Lower leg skin (tissue), 4 donors: ENCODE results near the gene FOXD2. TPM values are rescaled to one million over a fixed set of nuclear protein-coding genes. Genes with fewer than 3 reads are reported as not detected.

Source experiments
- DNase-seq, 2 donors: peaks; one replicate each; pipeline ENCODE4 v3.0.0-alpha.2; 2019; ENCODE audit warnings: low spot score in 2 of 2
- H3K4me3 ChIP-seq: fragments of 200-600 bp; sonication (generic); 2 replicates; pipeline ENCODE4 v1.5.1; 2017; ENCODE audit warnings: mild to moderate bottlenecking, low read depth; ENCODE audit not compliant: poor library complexity, severe bottlenecking
- POLR2A ChIP-seq, 2 donors: fragments of 450-650 bp; IDR thresholded peaks; one replicate each; pipeline ENCODE4 v1.6.1; 2016 to 2017; ENCODE audit warnings: antibody characterized with exemption in 2 of 2, mild to moderate bottlenecking in 1 of 2, moderate library complexity in 1 of 2
- WGBS, 2 donors: methylation state at CpG; one replicate each; pipeline ENCODE4 v1.1.5; 2018; 5-methylcytosine and 5-hydroxymethylcytosine counted together
- intact Hi-C: fragments of 100-400 bp; cut with DNase I; formaldehyde crosslinking; loops from one replicate; pipeline ENCODE4 v1.15.0; 2023; ENCODE audit warnings: low total_unique reads
- total RNA-seq, 4 donors: library from RNA; depleted of rRNA; stranded (reverse); fragments of >200 nt; gene quantifications; one replicate each; pipeline ENCODE4 v1.1.0, GENCODE V29; 2016
- TF ChIP-seq, protein P1 (sequence below), 3 donors: fragments of 450-650 bp; IDR thresholded peaks; one replicate each; pipeline ENCODE4 v1.5.1; 2016; ENCODE audit warnings: antibody characterized with exemption in 3 of 3, mild to moderate bottlenecking in 3 of 3, moderate library complexity in 2 of 3

FOXD2 gene
- total RNA-seq, 4 donors from 2014 or later: 0.13 to 0.56 (median 0.45) TPM; not detected in 1

DNA sequence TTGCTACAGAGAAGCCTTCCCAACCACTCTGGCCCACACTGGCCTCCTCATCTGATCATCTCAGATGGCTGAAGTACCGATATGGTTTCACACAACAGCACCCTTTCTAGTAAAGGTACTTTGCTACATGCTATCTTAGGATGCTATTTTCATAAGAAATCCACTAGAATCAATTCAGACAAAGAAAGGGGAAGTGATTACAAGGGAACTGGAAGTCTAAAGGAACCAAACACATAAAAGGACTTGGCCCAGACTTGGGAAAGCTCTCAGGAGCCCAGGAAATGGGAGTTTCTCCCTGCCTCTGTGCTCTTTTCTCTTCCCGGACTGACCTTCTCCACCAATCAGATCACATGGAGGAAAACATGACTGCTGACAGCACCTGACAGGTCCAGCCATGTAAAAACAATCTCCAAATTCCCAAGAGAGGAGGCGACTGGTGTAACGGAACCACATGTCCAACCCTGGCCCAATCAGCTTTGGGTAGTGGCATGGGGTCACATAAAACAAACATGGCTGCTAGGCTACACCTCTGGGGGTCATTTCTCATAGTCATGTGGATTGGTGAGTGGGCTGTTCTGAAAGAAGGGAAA lies 34.4 kb upstream of the FOXD2 start:
- H3K4me3 ChIP-seq: no peak overlapping the region
- intact Hi-C loops: no loop called here
- WGBS, 2 donors: 83 to 87% methylated on average over 4 of the region's 4 CpGs
- TF ChIP-seq, protein P1, sequence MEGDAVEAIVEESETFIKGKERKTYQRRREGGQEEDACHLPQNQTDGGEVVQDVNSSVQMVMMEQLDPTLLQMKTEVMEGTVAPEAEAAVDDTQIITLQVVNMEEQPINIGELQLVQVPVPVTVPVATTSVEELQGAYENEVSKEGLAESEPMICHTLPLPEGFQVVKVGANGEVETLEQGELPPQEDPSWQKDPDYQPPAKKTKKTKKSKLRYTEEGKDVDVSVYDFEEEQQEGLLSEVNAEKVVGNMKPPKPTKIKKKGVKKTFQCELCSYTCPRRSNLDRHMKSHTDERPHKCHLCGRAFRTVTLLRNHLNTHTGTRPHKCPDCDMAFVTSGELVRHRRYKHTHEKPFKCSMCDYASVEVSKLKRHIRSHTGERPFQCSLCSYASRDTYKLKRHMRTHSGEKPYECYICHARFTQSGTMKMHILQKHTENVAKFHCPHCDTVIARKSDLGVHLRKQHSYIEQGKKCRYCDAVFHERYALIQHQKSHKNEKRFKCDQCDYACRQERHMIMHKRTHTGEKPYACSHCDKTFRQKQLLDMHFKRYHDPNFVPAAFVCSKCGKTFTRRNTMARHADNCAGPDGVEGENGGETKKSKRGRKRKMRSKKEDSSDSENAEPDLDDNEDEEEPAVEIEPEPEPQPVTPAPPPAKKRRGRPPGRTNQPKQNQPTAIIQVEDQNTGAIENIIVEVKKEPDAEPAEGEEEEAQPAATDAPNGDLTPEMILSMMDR (IDR thresholded peaks at IDR 0.05): no peak
- no peak for TF ChIP-seq POLR2A (IDR thresholded peaks at IDR 0.05)
- DNase-seq: no peak

DNA sequence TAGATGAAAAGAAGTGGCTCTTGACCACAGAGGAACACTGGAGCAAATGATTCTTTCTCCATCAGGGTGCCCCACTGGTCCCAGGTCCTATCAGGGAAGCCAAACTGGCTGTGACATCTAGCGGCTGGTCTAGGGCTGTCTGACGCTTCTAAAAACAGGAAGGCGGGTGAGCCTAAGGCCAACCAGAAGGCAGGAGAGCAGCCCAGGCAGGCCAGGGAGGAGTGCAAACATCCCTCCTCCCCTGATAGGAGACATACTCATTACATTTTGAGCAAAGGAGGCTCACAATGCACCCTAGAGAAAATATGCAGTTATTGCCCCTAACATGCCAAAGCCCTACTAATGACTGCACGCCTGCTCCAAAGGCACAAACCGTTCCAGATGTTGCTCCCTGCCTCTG lies 32.1 kb upstream of the FOXD2 start:
- 56 to 67% methylated on average over 5 of the region's 5 CpGs for WGBS, 2 donors
- DNase-seq: no peak
- H3K4me3 ChIP-seq: no peak overlapping the region
- intact Hi-C loops: no loop called here
- TF ChIP-seq POLR2A (IDR thresholded peaks at IDR 0.05): no peak

DNA sequence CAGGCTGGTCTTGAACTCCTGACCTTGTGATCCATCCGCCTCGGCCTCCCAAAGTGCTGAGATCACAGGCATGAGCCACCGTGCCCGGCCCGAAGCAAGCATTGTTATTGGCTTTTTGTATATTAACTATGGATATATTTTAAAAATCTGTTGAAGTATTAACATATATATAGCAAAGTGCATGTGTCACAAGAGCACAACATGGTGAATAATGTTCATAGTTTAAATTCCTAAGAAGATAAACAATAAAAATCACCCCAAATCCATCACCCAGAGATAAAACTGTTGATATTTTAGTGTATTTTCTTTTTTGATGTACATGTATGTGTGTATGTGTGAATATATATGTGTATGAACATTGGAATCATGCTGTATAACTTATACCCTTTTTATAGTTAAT lies 30.9 kb upstream of the FOXD2 start:
- intact Hi-C loops: no loop called here
- no peak for DNase-seq
- no peak overlapping the region for H3K4me3 ChIP-seq
- TF ChIP-seq, protein P1 (IDR thresholded peaks at IDR 0.05): no peak
- no peak for TF ChIP-seq POLR2A (IDR thresholded peaks at IDR 0.05)
- WGBS, 2 donors: 94 to 96% methylated on average over 5 of the region's 5 CpGs

DNA sequence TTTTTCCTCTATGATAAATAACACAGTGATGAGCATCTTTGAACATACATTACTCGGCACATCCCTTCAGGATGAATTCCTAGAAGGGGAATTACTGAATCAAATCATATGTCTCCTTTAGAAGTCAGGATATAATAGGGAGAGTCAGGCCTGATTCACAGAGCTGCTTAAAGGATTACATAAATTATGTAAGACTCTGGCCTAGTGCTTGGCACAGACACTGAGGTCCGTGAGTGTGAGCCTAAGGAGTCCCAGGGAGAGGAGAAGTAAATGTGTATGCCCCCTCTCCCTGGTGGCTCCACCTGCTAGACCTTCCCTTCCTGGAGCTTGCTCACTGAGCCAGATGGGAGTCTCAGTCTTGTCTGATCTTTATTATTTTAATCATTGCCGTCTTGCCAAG lies 30.4 kb upstream of the FOXD2 start:
- intact Hi-C loops: no loop called here
- H3K4me3 ChIP-seq: no peak overlapping the region
- no peak for TF ChIP-seq POLR2A (IDR thresholded peaks at IDR 0.05)
- TF ChIP-seq, protein P1 (IDR thresholded peaks at IDR 0.05): no peak
- 89 to 90% methylated on average over 3 of the region's 3 CpGs for WGBS, 2 donors
- DNase-seq: no peak

DNA sequence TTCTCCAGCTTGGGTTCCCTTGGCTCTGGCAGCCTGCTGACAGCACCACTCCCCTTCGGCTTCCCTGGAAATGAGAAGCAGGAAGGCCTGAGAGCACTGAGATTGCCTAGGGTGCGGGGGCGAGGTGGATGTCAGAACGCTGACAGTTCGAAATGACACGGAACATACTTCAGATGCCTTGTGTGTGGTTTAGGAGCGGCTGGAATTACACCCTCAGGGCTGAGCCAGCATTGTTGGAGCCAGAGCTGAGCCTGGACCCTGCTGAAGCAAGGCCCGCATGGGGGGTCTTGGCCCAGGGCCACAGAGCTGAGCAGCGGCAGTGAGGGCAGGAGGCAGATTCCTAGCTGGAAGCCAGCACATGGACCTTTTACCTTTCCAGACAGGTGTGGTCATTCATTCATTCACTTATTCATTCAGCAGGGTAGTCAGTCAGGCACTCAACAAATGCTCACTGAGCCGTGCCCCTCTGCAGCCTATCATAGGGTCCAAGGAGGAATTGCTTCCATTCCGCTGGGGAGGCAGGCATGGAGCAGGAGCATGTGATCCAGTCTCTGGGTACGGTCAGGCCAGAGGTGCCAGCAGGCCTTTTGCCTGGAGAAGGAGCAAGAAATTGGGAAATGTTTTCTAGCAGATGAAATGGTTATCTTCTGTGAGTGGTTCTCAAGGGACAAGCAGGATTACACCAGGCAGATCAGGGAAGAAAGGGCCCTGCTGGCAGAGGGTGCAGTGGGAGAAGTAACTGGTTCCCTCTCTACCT lies 28.4 kb upstream of the FOXD2 start:
- H3K4me3 ChIP-seq: no peak overlapping the region
- intact Hi-C loops: no loop called here
- TF ChIP-seq POLR2A (IDR thresholded peaks at IDR 0.05): no peak
- TF ChIP-seq, protein P1 (IDR thresholded peaks at IDR 0.05): no peak
- peak in 1 of 2 donors; percentile 40 for DNase-seq
- WGBS, 2 donors: 53 to 59% methylated on average over 12 of the region's 12 CpGs

DNA sequence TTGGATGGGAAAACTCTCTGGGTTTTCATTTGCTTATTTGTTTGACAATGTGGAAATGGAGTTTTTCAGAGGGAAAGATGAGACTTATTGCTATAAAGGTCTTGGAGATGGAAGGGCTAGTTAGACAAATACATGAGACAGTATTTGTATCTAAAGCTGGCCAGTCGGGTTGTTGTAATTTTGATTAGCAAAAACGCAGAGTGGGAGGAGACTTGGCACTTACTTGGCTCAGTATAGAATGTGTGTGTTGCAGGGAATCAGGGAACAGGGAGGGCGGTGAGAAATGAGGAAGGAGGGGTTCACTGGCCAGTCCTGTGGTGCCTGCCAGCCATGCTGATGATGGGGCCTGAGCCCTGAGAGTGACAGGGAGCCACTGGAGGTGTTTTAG lies 27.8 kb upstream of the FOXD2 start:
- TF ChIP-seq, protein P1 (IDR thresholded peaks at IDR 0.05): no peak
- TF ChIP-seq POLR2A (IDR thresholded peaks at IDR 0.05): no peak
- H3K4me3 ChIP-seq: no peak overlapping the region
- WGBS, 2 donors: 57 to 69% methylated on average over 3 of the region's 3 CpGs
- intact Hi-C loops: no loop called here
- no peak for DNase-seq
